HepG2 (cell line): ENCODE results near the gene CERS1. TPM values are rescaled to one million over a fixed set of nuclear protein-coding genes. Genes with fewer than 3 reads are reported as not detected.
A peak's percentile ranks its signal among the peaks of the same experiment; 100 is the strongest.

Experiments
- ATAC-seq: fragments of 200-7000 bp; cut with Tn5 transposase; 3 replicates; pipeline ENCODE4 v1.9.1; 2020; ENCODE audit warnings: mild to moderate bottlenecking, moderate library complexity
- BruUV-seq: library from RNA; stranded (reverse); fragments of 400-500 nt; replicated peaks from 2 replicates; lab custom pipeline; 2021; lab: Mats Ljungman, UMichigan
- CTCF ChIA-PET: fragments of 300-600 bp; formaldehyde crosslinking; extraction: SDS; loops from one replicate; lab custom pipeline; 2021; ENCODE audit warnings: low total read pairs, inconsistent platforms, low intra/inter-chr PET ratio; lab: Yijun Ruan, JAX
- POLR2A ChIA-PET: fragments of 350-600 bp; sonication (Branson Sonifier 250); formaldehyde crosslinking; loops from one replicate; lab custom pipeline; 2020; ENCODE audit warnings: antibody characterized with exemption, inconsistent platforms; lab: Yijun Ruan, JAX
- DNase-seq: peaks from one replicate; pipeline ENCODE4 v3.0.0-alpha.2; 2015; ENCODE audit warnings: low spot score
- FAIRE-seq: peaks from 3 replicates; lab custom pipeline; 2011; peaks lifted over from hg19 to GRCh38; lab: Jason Lieb, UNC
- H2AFZ ChIP-seq: one replicate; pipeline ENCODE4 v1.6.1; 2011; ENCODE audit warnings: low read length, inconsistent platforms
- H3K27ac ChIP-seq: fragments of 300-600 bp; 3 replicates; pipeline ENCODE4 v1.8.0; 2011; ENCODE audit warnings: mixed run types, mild to moderate bottlenecking, mixed read lengths, low read length, inconsistent platforms; ENCODE audit not compliant: insufficient read depth; ENCODE audit errors: extremely low read length
- H3K27me3 ChIP-seq, 2 experiments: fragments of 200-600 bp in 1 of 2; 2 replicates in 1 of 2; 3 replicates in 1 of 2; pipeline versions ENCODE4 v1.6.0 to v1.8.0; 2011; ENCODE audit warnings: low read length in 2 of 2, mild to moderate bottlenecking in 2 of 2, moderate library complexity in 2 of 2, inconsistent platforms in 1 of 2; ENCODE audit not compliant: insufficient read depth in 2 of 2, control insufficient read depth in 1 of 2
- H3K36me3 ChIP-seq, 2 experiments: fragments of 200-600 bp in 1 of 2; replicated peaks in 1 of 2; 2 replicates in 1 of 2; 3 replicates in 1 of 2; pipeline versions ENCODE4 v1.5.1 to v1.8.0; 2011; ENCODE audit warnings: low read length in 2 of 2, inconsistent platforms in 1 of 2; ENCODE audit not compliant: insufficient read depth in 2 of 2, control insufficient read depth in 1 of 2
- H3K4me1 ChIP-seq: 2 replicates; pipeline ENCODE4 v1.5.1; 2012; ENCODE audit warnings: low read length, inconsistent platforms; ENCODE audit not compliant: insufficient read depth
- H3K4me2 ChIP-seq: 2 replicates; pipeline ENCODE4 v1.6.0; 2011; ENCODE audit warnings: low read depth, low read length, inconsistent platforms
- H3K4me3 ChIP-seq, 3 experiments: fragments of 200-600 bp in 1 of 3; sonication (generic), shearing (Covaris generic) in 1 of 3; replicated peaks in 1 of 3; 2 replicates each; pipeline ENCODE4 v1.5.1; 2011 to 2016; ENCODE audit warnings: low read length in 3 of 3, inconsistent platforms in 2 of 3, low read depth in 2 of 3, mild to moderate bottlenecking in 2 of 3, control low read depth in 1 of 3, mixed read lengths in 1 of 3; ENCODE audit not compliant: insufficient read depth in 1 of 3
- H3K79me2 ChIP-seq: one replicate; pipeline ENCODE4 v1.6.1; 2011; ENCODE audit warnings: low read length, inconsistent platforms; ENCODE audit not compliant: insufficient read depth
- H3K9ac ChIP-seq: 2 replicates; pipeline ENCODE4 v1.6.0; 2011; ENCODE audit warnings: mild to moderate bottlenecking, low read depth, low read length, inconsistent platforms; ENCODE audit not compliant: insufficient read depth
- H3K9me3 ChIP-seq: 2 replicates; pipeline ENCODE4 v1.5.1; 2012; ENCODE audit warnings: mild to moderate bottlenecking, low read length
- H4K20me1 ChIP-seq: 2 replicates; pipeline ENCODE4 v1.6.0; 2011; ENCODE audit warnings: inconsistent platforms, mild to moderate bottlenecking, low read length, moderate library complexity; ENCODE audit not compliant: insufficient read depth
- ADNP ChIP-seq: sonication (generic); formaldehyde crosslinking; IDR thresholded peaks from 2 replicates; pipeline ENCODE4 v1.4.0; 2020; ENCODE audit warnings: missing genetic modification reagents
- ATF1 ChIP-seq: IDR thresholded peaks from 2 replicates; pipeline ENCODE4 v1.6.1; 2016; ENCODE audit warnings: mild to moderate bottlenecking, control low read depth
- NFATC3 ChIP-seq: sonication (generic); formaldehyde crosslinking; IDR thresholded peaks from 2 replicates; pipeline ENCODE4 v1.5.1; 2020; ENCODE audit warnings: mild to moderate bottlenecking, missing genetic modification reagents
- RBM22 ChIP-seq: fragments of 200-400 bp; formaldehyde crosslinking; optimal IDR thresholded peaks from 2 replicates; pipeline ENCODE3; 2017; ENCODE audit warnings: mild to moderate bottlenecking, low read length, moderate library complexity
- THRA ChIP-seq: sonication (generic); formaldehyde crosslinking; IDR thresholded peaks from 2 replicates; pipeline ENCODE4 v1.4.0; 2020; ENCODE audit warnings: missing genetic modification reagents, borderline replicate concordance
- THYN1 ChIP-seq: sonication (generic); formaldehyde crosslinking; IDR thresholded peaks from 2 replicates; pipeline ENCODE4 v1.8.1; 2023; ENCODE audit warnings: low read depth, mild to moderate bottlenecking, moderate library complexity, missing genetic modification reagents, borderline replicate concordance
- ZNF567 ChIP-seq: sonication (generic); formaldehyde crosslinking; IDR thresholded peaks from 2 replicates; pipeline ENCODE4 v1.8.1; 2023; ENCODE audit warnings: mild to moderate bottlenecking, missing genetic modification reagents, borderline replicate concordance
- WGBS: methylation state at CpG from one replicate; pipeline ENCODE4 v1.1.6; 2017; ENCODE audit warnings: low lambda C conversion rate; 5-methylcytosine and 5-hydroxymethylcytosine counted together
- in situ Hi-C: cut with HindIII; loops from 2 replicates; pipeline ENCODE4 v1.10.0; 2017; ENCODE audit warnings: low pct_unique_long_range_greater_than_20kb; ENCODE audit not compliant: extremely low pct_ligation_motif_present
- intact Hi-C: fragments of 100-400 bp; cut with micrococcal nuclease; formaldehyde crosslinking; loops from one replicate; pipeline ENCODE4 v1.10.0; 2022; ENCODE audit not compliant: unreplicated experiment
- polyA plus RNA-seq, 8 experiments: library from polyadenylated mRNA; depleted of rRNA in 3 of 8; stranded (reverse) in 7 of 8; unstranded in 1 of 8; fragments of >200 nt; fragmentation: Illumina TruSeq in 4 of 8; extraction: Trizol in 4 of 8; gene quantifications; 2 replicates each; pipeline versions ENCODE4 v1.2.1 to v1.2.3, GENCODE V29; 2011 to 2016; ENCODE audit warnings: low read depth in 4 of 8, missing spikeins in 1 of 8, mixed read lengths in 1 of 8; ENCODE audit not compliant: insufficient read depth in 1 of 8
- total RNA-seq, 5 experiments: library from RNA; depleted of rRNA; stranded (reverse); fragments of >200 nt; fragmentation: Illumina TruSeq; extraction: Trizol; gene quantifications; 2 replicates each; pipeline ENCODE4 v1.2.3, GENCODE V29; 2016; ENCODE audit warnings: low read depth in 1 of 5

CERS1 gene
- total and polyA plus RNA-seq, 2 of the 13 experiments (the other 11 are each of a cell fraction or from before 2014, with no cell fraction given), result 4.6 to 9.8 TPM

DNA sequence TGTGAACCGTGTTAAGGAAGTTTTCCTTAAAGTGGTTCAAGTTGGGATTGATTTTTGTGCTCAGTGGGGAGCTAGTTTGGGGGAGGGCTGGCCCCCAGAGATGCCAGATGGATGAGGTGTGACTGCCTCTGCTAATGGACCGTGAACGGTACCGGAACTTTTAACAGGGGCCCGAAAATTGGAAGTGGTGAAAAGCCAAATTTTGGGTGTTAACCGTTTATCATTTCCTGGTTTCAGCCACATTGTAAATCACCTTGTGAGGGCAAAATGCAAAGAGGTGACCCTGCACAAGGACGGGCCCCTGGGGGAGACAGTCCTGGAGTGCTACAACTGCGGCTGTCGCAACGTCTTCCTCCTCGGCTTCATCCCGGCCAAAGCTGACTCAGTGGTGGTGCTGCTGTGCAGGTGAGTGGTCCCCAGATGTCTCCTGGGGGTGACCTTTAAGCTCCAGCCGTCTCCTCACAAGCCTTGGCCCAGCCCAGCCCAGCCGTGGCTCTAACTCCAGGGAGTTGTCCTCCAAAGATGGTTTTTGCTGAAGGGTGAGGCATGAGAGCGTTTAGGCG is 46.0 kb downstream of the CERS1 start:
- Histone ChIP-seq H3K27me3 (no peaks in the 10 kb centered on the region), H3K9ac (no peak overlapping the region), H2AFZ (no peak overlapping the region), H3K4me2 (no peak overlapping the region), H3K4me1 (no peaks in the 10 kb centered on the region), H3K36me3 (peaks cover 53 to 82% of the 10 kb centered on the region in 2 experiments), H3K9me3 (no peaks in the 10 kb centered on the region), H3K4me3 (no peak overlapping the region), H3K79me2 (peaks cover 45% of the 10 kb centered on the region), H3K27ac (no peak overlapping the region), H4K20me1 (peaks cover 55% of the 10 kb centered on the region)
- no peak for ATAC-seq
- 100% methylated on average over 15 of the region's 16 CpGs for WGBS
- TF ChIP-seq NFATC3 (CRISPR knock-in tag) (no peak), ZNF567 (CRISPR knock-in tag) (no peak), THYN1 (no peak)
- FAIRE-seq, result no peak
- intact Hi-C loops (no loop called here), in situ Hi-C loops (no loop called here)
- POLR2A ChIA-PET, result no interaction called here
- no TSS peak for BruUV-seq
- CTCF ChIA-PET, result no interaction called here
- no peak for DNase-seq

DNA sequence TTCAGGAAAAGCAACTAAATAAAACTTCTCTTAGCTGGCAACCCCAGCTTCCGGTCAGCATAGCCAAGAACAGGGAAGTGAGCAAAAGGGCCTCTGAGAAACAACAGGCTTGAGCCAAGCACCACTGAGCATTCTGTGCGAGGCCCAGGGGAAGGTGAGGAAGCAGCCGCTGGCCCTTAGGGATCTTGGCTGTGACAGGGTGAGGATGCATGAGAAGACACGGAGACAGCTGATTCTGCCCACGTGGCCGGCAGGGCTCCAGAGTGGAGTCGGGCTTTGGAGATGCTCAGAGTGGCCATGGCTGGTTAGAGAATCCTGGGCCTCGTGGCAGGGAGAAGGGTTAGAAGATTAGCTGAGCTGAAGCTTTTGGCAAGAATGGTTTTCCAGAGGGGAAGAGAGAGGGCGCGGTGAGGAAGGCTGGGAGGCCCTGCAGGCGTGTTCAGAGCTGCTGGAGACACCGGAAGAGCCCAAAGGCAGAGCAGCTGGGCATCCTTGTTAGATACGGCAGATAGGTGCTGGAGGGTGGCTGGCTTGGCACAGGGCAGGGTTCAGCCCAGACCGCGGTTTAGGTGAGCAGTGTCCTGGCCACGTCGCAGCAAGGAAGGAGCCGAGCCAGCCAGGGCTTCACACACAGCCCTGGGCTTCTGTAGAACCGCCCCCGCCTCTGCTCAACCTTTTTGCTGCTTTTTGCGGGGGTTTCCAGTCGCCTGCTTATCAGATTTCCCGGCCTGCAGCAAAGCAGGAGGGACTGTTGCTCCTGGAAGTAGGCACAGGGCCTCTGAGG is 46.9 kb downstream of the CERS1 start:
- Histone ChIP-seq H3K4me3 (no peak overlapping the region), H3K27me3 (no peaks in the 10 kb centered on the region), H3K9ac (no peak overlapping the region), H4K20me1 (peaks cover 59% of the 10 kb centered on the region), H3K27ac (no peak overlapping the region), H3K36me3 (peaks cover 45 to 74% of the 10 kb centered on the region in 2 experiments), H3K4me2 (no peak overlapping the region), H3K79me2 (peaks cover 53% of the 10 kb centered on the region), H3K4me1 (0 out of 2 replicates have a peak, but pooled peaks cover 1% of the 10 kb centered on the region), H3K9me3 (no peaks in the 10 kb centered on the region), H2AFZ (no peak overlapping the region)
- FAIRE-seq (no peak), ATAC-seq (no peak), DNase-seq (no peak)
- intact Hi-C loops, result no loop called here
- 96% methylated on average over 15 of the region's 23 CpGs for WGBS
- ChIA-PET POLR2A (no interaction called here), CTCF (no interaction called here)
- TF ChIP-seq ADNP (CRISPR knock-in tag), result no peak
- peak; percentile 24 for TF ChIP-seq RBM22
- TF ChIP-seq THRA (CRISPR knock-in tag), result no peak
- TF ChIP-seq ATF1 (CRISPR knock-in tag), result no peak
- no TSS peak for BruUV-seq
- in situ Hi-C loops, result no loop called here
